ENCODE measurements around the gene CDH15. TPM values are rescaled to one million over a fixed set of nuclear protein-coding genes. Genes with fewer than 3 reads are reported as not detected.
A peak's percentile ranks its signal among the peaks of the same experiment; 100 is the strongest.

CDH15 gene
- total RNA-seq, 1 donor = under 0.01 TPM

DNA sequence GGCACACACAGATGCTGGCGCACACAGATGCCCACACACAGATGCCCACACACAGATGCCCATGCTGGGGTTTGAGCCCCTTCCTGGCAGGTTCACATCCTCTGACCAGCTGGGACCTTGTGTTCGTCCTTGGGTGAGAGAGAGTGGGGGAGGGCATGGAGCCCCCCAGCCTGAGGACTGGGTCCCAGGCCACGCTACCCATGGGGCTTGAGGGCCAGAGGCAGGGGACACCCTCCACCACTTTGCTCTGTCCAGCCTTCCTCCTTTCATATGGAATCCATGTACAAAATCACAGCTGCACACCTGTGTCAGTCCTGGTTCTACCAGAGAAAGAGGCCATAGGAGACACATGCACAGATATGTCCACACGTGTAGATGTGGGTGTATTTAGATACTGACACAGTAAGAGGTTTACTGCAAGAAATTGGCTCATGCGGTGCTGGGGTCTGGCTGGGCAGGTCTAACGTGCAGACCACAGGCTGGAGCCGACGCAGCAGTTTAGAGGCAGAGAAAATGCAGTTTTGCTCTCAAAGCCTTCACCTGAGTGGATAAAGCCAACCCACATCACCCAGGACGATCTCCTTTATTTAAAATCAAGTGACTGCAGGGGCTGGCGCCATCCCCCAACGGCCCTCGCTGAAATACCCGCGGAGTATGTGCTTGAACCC lies 17.9 kb downstream of the CDH15 start:
- TF ChIP-seq, protein P1, sequence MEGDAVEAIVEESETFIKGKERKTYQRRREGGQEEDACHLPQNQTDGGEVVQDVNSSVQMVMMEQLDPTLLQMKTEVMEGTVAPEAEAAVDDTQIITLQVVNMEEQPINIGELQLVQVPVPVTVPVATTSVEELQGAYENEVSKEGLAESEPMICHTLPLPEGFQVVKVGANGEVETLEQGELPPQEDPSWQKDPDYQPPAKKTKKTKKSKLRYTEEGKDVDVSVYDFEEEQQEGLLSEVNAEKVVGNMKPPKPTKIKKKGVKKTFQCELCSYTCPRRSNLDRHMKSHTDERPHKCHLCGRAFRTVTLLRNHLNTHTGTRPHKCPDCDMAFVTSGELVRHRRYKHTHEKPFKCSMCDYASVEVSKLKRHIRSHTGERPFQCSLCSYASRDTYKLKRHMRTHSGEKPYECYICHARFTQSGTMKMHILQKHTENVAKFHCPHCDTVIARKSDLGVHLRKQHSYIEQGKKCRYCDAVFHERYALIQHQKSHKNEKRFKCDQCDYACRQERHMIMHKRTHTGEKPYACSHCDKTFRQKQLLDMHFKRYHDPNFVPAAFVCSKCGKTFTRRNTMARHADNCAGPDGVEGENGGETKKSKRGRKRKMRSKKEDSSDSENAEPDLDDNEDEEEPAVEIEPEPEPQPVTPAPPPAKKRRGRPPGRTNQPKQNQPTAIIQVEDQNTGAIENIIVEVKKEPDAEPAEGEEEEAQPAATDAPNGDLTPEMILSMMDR (IDR thresholded peaks at IDR 0.05; ENCODE audit: insufficient read depth, low read depth, low read length) = no peak
- no peak for DNase-seq (ENCODE audit: low read depth)
- no peak overlapping the region for H3K4me3 ChIP-seq (ENCODE audit: low read depth, low read length)

DNA sequence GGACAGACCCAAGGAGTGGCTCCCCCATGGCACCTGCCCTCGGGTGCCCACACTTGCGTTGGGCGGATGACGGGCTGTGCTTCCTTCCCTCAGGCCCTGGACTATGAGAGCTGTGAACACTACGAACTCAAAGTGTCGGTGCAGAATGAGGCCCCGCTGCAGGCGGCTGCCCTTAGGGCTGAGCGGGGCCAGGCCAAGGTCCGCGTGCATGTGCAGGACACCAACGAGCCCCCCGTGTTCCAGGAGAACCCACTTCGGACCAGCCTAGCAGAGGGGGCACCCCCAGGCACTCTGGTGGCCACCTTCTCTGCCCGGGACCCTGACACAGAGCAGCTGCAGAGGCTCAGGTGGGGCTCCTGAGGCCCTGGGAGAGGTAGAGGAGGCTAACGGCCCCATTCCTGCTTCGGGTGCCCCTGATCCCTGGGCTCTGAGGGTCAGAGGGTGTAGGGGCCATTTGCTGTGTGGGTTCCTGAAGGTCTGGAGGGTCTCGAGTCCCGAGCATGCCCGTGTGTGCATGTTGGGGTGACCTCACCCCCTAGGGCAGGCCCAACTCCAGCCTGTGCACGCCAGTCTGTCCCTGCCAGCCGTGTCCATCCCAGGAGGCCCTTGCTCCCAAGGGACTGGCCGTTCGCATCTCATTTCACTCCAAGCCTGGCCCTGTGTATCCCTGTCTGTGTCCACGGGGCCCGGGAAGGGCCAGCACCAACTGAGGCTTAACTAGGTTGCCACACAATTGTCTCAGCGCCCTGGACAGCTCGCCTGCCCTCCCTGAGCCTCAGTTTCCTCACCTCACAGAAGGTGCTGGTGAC lies 18.8 kb downstream of the CDH15 start:
- DNase-seq (ENCODE audit: low read depth) = no peak

DNA sequence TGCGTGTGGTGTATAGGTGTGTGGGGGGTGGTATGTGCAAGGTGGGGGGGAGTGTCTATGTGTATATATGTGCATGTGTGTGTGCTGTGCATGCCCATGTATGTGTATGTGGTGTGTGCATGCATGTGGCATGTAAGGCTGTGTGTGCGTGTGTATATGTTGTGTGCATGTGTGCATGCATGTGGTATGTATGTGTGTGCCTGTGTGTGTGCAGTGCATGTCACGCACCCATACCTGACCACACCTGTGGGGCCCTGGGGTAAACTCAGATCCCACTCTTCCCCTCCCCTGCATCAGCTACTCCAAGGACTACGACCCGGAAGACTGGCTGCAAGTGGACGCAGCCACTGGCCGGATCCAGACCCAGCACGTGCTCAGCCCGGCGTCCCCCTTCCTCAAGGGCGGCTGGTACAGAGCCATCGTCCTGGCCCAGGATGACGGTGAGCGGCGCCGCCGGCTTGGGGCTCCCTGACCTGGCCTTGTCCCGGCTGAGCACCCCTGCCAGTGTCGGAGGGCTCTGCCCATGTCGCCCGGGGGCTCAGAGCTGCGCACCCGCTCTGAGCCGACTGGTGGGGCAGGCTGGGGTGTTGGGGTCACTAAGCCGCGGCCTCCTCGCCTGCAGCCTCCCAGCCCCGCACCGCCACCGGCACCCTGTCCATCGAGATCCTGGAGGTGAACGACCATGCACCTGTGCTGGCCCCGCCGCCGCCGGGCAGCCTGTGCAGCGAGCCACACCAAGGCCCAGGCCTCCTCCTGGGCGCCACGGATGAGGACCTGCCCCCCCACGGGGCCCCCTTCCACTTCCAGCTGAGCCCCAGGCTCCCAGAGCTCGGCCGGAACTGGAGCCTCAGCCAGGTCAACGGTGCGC lies 19.7 kb downstream of the CDH15 start:
- TF ChIP-seq, protein P1 (IDR thresholded peaks at IDR 0.05; ENCODE audit: insufficient read depth, low read depth, low read length) = no peak
- no peak overlapping the region for H3K4me3 ChIP-seq (ENCODE audit: low read depth, low read length)
- no peak for DNase-seq (ENCODE audit: low read depth)

More for the DNA sequence above, 18.8 kb downstream of the CDH15 start:
- no peak overlapping the region for H3K4me3 ChIP-seq (ENCODE audit: low read depth, low read length)
- TF ChIP-seq, protein P1 (IDR thresholded peaks at IDR 0.05; ENCODE audit: insufficient read depth, low read depth, low read length) = no peak

DNA sequence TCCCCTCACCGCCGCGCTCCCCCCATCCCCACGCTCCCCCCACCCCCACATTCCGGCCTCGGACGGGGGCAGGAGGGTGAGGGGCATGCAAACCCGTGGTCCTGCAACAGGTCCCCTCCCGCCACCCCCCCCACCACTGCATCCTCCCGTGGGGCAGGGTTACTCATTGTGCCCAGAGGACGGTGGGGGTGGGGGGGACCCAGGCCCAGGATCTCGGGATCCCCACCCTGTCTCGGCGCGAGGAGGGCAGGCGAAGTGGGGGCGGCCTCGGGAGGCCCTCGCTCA lies 20.3 kb downstream of the CDH15 start:
- H3K4me3 ChIP-seq (ENCODE audit: low read depth, low read length) = peak overlapping the region; percentile 57
- DNase-seq (ENCODE audit: low read depth) = no peak
- TF ChIP-seq, protein P1 (IDR thresholded peaks at IDR 0.05; ENCODE audit: insufficient read depth, low read depth, low read length) = no peak

DNA sequence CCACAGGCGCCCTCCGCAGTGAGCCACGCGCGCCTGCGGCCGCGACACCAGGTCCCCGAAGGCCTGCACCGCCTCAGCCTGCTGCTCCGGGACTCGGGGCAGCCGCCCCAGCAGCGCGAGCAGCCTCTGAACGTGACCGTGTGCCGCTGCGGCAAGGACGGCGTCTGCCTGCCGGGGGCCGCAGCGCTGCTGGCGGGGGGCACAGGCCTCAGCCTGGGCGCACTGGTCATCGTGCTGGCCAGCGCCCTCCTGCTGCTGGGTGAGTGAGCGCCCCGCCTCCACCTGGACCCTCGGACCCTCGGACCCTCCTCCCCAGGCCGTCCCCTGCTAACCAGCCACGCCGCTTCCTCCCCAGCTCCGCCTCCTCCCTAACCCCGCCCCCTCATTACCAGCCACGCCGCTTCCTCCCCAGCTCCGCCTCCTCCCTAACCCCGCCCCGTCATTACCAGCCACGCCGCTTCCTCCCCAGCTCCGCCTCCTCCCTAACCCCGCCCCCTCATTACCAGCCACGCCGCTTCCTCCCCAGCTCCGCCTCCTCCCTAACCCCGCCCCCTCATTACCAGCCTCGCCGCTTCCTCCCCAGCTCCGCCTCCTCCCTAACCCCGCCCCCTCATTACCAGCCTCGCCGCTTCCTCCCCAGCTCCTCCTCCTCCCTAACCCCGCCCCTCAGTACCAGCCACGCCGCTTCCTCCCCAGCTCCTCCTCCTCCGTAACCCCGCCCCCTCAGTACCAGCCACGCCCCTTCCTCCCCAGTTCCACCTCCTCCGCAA lies 20.8 kb downstream of the CDH15 start:
- H3K4me3 ChIP-seq (ENCODE audit: low read depth, low read length) = peak overlapping the region; percentile 57
- peak; percentile 97 for DNase-seq (ENCODE audit: low read depth)

DNA sequence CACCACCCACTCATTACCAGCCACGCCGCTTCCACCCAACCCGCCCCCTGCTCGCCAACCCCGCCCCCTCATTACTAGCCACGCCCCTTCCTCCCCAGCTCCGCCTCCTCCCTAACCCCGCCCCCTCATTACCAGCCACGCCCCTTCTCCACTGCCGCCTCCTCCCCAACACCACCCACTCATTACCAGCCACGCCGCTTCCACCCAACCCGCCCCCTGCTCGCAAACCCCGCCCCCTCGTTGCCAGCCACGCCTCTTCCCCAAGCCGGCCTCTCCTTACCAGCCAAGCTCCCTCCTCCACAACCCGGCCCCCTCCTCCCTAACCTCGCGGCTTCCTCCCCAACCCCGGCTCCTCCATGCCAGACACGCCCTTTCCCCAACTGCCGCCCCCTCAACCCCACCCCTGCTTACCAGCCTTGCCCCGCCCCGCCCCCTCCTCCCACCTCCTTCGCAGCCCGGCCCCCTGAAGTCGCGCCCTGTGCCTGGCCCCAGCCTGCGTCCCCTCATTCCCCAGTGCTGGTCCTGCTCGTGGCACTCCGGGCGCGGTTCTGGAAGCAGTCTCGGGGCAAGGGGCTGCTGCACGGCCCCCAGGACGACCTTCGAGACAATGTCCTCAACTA lies 21.5 kb downstream of the CDH15 start:
- TF ChIP-seq, protein P1 (IDR thresholded peaks at IDR 0.05; ENCODE audit: insufficient read depth, low read depth, low read length) = no peak
- DNase-seq (ENCODE audit: low read depth) = no peak
- peak overlapping the region; percentile 34 for H3K4me3 ChIP-seq (ENCODE audit: low read depth, low read length)
